Calu3 (cell line): Measurements from ENCODE around the gene PRORP. TPM values are rescaled to one million over a fixed set of nuclear protein-coding genes. Genes with fewer than 3 reads are reported as not detected.
A peak's percentile ranks its signal among the peaks of the same experiment; 100 is the strongest.

Source experiments
- BruUV-seq: library from RNA; stranded (reverse); fragments of 400-500 nt; replicated peaks from 2 replicates; lab custom pipeline; 2021; lab: Mats Ljungman, UMichigan
- CTCF ChIA-PET: fragments of 300-600 bp; sonication (Branson Sonifier 250); formaldehyde crosslinking; loops from one replicate; lab custom pipeline; 2022; ENCODE audit warnings: antibody characterized with exemption; lab: Charles Lee
- DNase-seq: peaks from one replicate; pipeline ENCODE4 v3.0.0; 2022
- H3K27ac Mint-ChIP-seq: one replicate; pipeline ENCODE4 v1.8.0; 2022; ENCODE audit warnings: mixed read lengths; ENCODE audit not compliant: unreplicated experiment
- H3K27me3 Mint-ChIP-seq: one replicate; pipeline ENCODE4 v1.8.0; 2022; ENCODE audit warnings: mixed read lengths; ENCODE audit not compliant: unreplicated experiment
- H3K36me3 Mint-ChIP-seq: one replicate; pipeline ENCODE4 v1.8.0; 2022; ENCODE audit warnings: mild to moderate bottlenecking, moderate library complexity, mixed read lengths; ENCODE audit not compliant: insufficient read depth, unreplicated experiment
- H3K4me1 Mint-ChIP-seq: one replicate; pipeline ENCODE4 v1.8.0; 2022; ENCODE audit warnings: mild to moderate bottlenecking, low read depth, mixed read lengths; ENCODE audit not compliant: unreplicated experiment
- H3K4me3 Mint-ChIP-seq: one replicate; pipeline ENCODE4 v1.8.0; 2022; ENCODE audit warnings: mild to moderate bottlenecking, low read depth, moderate library complexity, mixed read lengths; ENCODE audit not compliant: unreplicated experiment
- H3K9me3 Mint-ChIP-seq: one replicate; pipeline ENCODE4 v1.8.0; 2022; ENCODE audit warnings: low read depth, mixed read lengths; ENCODE audit not compliant: unreplicated experiment
- intact Hi-C: fragments of 100-400 bp; cut with micrococcal nuclease; formaldehyde crosslinking; loops from one replicate; pipeline ENCODE4 v1.10.0; 2022; ENCODE audit not compliant: unreplicated experiment
- total RNA-seq: library from RNA; stranded (reverse); gene quantifications from 2 replicates; pipeline ENCODE4 v1.2.3, GENCODE V29; 2022
- TF ChIP-seq, protein P1 (sequence below): fragments of 200-600 bp; IDR thresholded peaks from one replicate; pipeline ENCODE4 v1.8.0; 2022; ENCODE audit warnings: antibody characterized with exemption; ENCODE audit not compliant: unreplicated experiment

Gene PRORP
- total RNA-seq, 1 experiment from 2014 or later: 25.2 TPM

DNA sequence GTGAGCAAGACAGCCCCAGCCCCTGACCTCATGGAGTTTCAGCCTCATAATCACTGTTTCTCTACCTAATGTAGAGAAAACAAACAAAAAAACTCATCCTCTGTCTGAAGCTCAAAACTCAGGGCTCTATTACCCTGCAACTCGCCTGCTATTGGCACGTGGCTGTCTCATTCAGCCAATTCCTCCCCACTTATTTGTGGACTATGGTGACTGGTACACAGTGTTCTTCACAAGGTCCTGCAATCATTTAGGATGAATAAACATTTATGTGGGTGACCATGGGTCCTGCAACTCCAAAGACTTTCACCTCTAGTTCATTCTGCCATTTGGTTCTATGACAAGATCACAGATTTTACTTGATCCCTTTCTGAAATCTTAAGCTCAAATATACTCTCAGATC, 5.2 kb upstream of the PRORP start:
- no peak overlapping the region for H3K4me3 Mint-ChIP-seq
- CTCF ChIA-PET: interaction anchor here (0.7 kb wide), 1 partner anchor 476 kb away, joined by 5 read pairs; no protein-coding TSS in a partner anchor
- H3K36me3 Mint-ChIP-seq: peaks cover 29% of the 10 kb centered on the region
- no TSS peak for BruUV-seq
- no peaks in the 10 kb centered on the region for H3K4me1 Mint-ChIP-seq
- H3K27ac Mint-ChIP-seq: no peak overlapping the region
- intact Hi-C loops: no loop called here
- TF ChIP-seq, protein P1, sequence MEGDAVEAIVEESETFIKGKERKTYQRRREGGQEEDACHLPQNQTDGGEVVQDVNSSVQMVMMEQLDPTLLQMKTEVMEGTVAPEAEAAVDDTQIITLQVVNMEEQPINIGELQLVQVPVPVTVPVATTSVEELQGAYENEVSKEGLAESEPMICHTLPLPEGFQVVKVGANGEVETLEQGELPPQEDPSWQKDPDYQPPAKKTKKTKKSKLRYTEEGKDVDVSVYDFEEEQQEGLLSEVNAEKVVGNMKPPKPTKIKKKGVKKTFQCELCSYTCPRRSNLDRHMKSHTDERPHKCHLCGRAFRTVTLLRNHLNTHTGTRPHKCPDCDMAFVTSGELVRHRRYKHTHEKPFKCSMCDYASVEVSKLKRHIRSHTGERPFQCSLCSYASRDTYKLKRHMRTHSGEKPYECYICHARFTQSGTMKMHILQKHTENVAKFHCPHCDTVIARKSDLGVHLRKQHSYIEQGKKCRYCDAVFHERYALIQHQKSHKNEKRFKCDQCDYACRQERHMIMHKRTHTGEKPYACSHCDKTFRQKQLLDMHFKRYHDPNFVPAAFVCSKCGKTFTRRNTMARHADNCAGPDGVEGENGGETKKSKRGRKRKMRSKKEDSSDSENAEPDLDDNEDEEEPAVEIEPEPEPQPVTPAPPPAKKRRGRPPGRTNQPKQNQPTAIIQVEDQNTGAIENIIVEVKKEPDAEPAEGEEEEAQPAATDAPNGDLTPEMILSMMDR: no peak
- no peaks in the 10 kb centered on the region for H3K9me3 Mint-ChIP-seq
- no peaks in the 10 kb centered on the region for H3K27me3 Mint-ChIP-seq
- no peak for DNase-seq

DNA sequence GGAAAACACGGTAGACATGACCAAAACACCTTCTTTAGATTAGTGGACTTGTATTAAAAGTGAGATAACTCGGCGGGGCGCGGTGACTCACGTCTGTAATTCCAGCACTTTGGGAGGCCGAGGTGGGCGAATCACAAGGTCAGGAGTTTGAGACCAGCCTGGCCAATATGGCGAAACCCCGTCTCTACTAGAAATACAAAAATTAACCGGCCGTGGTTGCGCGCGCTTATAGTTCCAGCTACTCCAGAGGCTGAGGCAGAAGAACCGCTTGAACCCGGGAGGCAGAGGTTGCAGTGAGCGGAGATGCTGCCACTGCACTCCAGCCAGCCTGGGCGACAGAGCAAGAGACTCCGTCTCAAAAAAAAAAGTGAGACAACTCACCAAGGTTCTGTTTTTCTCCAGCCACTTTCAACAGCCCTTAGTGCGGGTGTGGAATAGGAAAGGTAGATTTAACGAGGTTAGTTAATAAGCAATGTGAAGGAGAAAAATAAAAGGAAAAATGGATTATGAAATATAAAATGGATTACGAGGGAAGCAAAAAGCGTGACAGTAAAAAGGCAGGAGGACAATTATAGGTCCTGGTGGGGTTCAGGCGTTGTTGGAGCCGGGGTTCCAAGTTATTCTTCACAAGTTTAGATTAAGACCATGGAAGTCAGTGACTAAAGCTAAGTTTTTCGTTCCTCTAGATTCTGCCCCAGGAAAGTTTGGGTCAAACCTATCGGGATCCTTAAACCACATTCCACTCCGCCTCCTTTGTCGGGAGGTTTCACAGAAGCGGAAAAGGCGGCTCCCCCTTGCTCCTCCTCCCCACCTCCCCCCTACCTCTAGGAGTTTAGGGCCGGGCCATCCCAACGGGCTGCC, 1.1 kb upstream of the PRORP start:
- H3K9me3 Mint-ChIP-seq: no peaks in the 10 kb centered on the region
- H3K4me3 Mint-ChIP-seq: peak overlapping the region; percentile 91
- H3K4me1 Mint-ChIP-seq: peaks cover 18% of the 10 kb centered on the region
- CTCF ChIA-PET: interaction anchor here (1.1 kb wide), 1 partner anchor 39 kb away, joined by 4 read pairs; no protein-coding TSS in a partner anchor
- DNase-seq: peak; percentile 5
- TF ChIP-seq, protein P1: no peak
- H3K36me3 Mint-ChIP-seq: peaks cover 40% of the 10 kb centered on the region
- H3K27me3 Mint-ChIP-seq: no peaks in the 10 kb centered on the region
- peak overlapping the region; percentile 100 for H3K27ac Mint-ChIP-seq
- TSS peak; percentile 50 for BruUV-seq
- intact Hi-C loops: no loop called here

DNA sequence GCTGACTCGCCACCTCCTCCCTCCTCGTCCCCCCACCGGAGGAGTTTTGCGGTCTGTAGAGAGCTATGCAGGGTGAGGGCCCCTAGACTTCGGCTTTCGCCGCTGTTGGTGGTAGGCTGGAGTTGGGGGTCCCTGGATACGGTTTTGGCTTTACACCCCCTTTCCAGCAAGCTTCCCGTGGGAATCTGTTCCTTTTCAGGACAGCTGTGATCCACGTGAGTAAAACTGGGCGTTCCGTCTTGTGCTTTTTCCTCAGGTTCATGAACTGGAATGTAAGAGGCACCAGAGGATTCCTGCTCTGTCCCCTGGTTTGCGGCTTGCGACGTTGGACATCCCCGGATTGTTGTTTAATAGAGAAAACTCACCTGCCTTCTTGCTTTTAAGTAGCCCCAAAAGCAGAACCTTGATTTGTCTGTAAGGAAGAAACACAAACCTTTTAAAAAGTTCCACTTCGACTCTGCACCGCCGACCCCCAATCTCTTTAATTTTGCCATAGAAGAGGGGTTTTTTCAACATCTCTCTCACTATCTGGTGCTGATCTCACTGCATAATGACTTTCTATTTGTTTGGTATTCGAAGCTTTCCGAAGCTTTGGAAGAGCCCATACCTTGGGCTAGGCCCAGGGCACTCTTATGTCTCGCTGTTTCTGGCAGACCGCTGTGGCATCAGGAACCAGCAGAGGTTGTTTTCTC, 490 bp downstream of the PRORP start:
- peaks cover 22% of the 10 kb centered on the region for H3K4me1 Mint-ChIP-seq
- H3K9me3 Mint-ChIP-seq: no peaks in the 10 kb centered on the region
- CTCF ChIA-PET: no interaction called here
- H3K36me3 Mint-ChIP-seq: peaks cover 34% of the 10 kb centered on the region
- H3K27ac Mint-ChIP-seq: peak overlapping the region; percentile 100
- no peaks in the 10 kb centered on the region for H3K27me3 Mint-ChIP-seq
- TF ChIP-seq, protein P1: no peak
- intact Hi-C loops: no loop called here
- peak overlapping the region; percentile 91 for H3K4me3 Mint-ChIP-seq
- DNase-seq: peak; percentile 8
- TSS peak; percentile 38 for BruUV-seq

DNA sequence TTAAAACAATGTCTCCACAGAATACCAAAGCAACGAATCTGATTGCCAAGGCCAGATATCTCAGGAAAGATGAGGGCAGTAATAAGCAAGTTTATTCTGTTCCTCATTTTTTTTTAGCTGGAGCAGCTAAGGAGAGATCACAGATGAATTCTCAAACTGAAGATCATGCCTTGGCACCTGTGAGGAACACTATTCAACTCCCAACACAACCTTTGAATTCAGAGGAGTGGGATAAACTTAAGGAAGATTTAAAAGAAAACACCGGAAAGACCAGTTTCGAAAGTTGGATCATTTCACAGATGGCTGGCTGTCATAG, 994 bp downstream of the PRORP start:
- Mint-ChIP-seq H3K36me3 (peaks cover 35% of the 10 kb centered on the region), H3K27me3 (no peaks in the 10 kb centered on the region), H3K9me3 (no peaks in the 10 kb centered on the region), H3K4me3 (peak overlapping the region; percentile 91), H3K27ac (peak overlapping the region; percentile 100), H3K4me1 (peaks cover 25% of the 10 kb centered on the region)
- no TSS peak for BruUV-seq
- TF ChIP-seq, protein P1: no peak
- DNase-seq: no peak
- CTCF ChIA-PET: interaction anchor here (1.2 kb wide), 1 partner anchor 13 kb away, joined by 7 read pairs; no protein-coding TSS in a partner anchor
- intact Hi-C loops: no loop called here
